ENCODE data around the gene GPATCH3. TPM values are rescaled to one million over a fixed set of nuclear protein-coding genes. Genes with fewer than 3 reads are reported as not detected.

Gene GPATCH3
- total RNA-seq, 1 donor from 2014 or later = 26.0 TPM

- DNase-seq = no peak
- Mint-ChIP-seq H3K4me1 (no peaks in the 10 kb centered on the region), H3K4me3 (no peak within 1 kb of the TSS), H3K36me3 (ENCODE audit: low read depth) (no peaks in the 10 kb centered on the region), H3K9me3 (no peaks in the 10 kb centered on the region), H3K27ac (no peak within 1 kb of the TSS), H3K27me3 (no peaks in the 10 kb centered on the region)
- no peak for ATAC-seq (ENCODE audit: low read depth)
- no peak for TF ChIP-seq CTCF (IDR thresholded peaks at IDR 0.05)
- ChIA-PET CTCF (no interaction called here), POLR2A (no interaction called here)
- intact Hi-C loops (cut with micrococcal nuclease) = no loop called here
Observed at GRCh38 chr1:26913754-26914619, 13.7 kb upstream of the GPATCH3 start, which contains the start of gene NR0B2. TSS of gene NR0B2 (minus strand) at chr1:26913975. CDS start at chr1:26913940, 35 bp downstream.

- no peak overlapping the region for H3K27ac Mint-ChIP-seq
- no peaks in the 10 kb centered on the region for H3K27me3 Mint-ChIP-seq
- no peak for DNase-seq
- ATAC-seq (ENCODE audit: low read depth) = no peak
- no peaks in the 10 kb centered on the region for H3K36me3 Mint-ChIP-seq (ENCODE audit: low read depth)
- CTCF ChIA-PET = no interaction called here
- TF ChIP-seq CTCF (IDR thresholded peaks at IDR 0.05) = no peak
- POLR2A ChIA-PET = interaction anchor here (1.3 kb wide), 1 partner anchor 14 kb away, joined by 4 read pairs; no protein-coding TSS in a partner anchor
- intact Hi-C loops (cut with micrococcal nuclease) = no loop called here
- H3K9me3 Mint-ChIP-seq = no peaks in the 10 kb centered on the region
- H3K4me1 Mint-ChIP-seq = no peaks in the 10 kb centered on the region
- H3K4me3 Mint-ChIP-seq = no peak overlapping the region
Observed at GRCh38 chr1:26913389-26913753, 13.1 kb upstream of the GPATCH3 start.

DNA sequence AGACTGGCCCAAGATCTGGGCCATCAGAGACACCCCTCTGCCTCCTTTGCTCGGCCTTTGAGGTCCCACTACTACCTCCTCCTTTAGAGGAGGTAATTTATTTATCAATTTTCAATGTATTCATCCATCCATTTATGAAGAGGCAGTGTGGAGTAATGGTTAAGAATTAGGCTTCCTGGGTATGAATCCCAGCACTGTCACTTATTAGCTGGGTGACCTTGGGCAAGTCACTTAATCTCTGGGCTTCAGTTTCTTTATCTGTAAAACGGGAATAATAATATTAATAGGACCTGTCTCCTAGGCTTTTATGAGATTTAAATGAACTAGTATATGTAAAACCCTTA lies 11.9 kb upstream of the GPATCH3 start:
- intact Hi-C loops (cut with micrococcal nuclease) = no loop called here
- Mint-ChIP-seq H3K9me3 (no peaks in the 10 kb centered on the region), H3K36me3 (ENCODE audit: low read depth) (no peaks in the 10 kb centered on the region), H3K4me1 (no peaks in the 10 kb centered on the region), H3K27ac (no peak overlapping the region), H3K4me3 (no peak overlapping the region), H3K27me3 (no peaks in the 10 kb centered on the region)
- TF ChIP-seq CTCF (IDR thresholded peaks at IDR 0.05) = no peak
- ATAC-seq (ENCODE audit: low read depth) (no peak), DNase-seq (no peak)
- POLR2A ChIA-PET = interaction anchor here (1.3 kb wide), 1 partner anchor 12 kb away, joined by 4 read pairs; no protein-coding TSS in a partner anchor
- CTCF ChIA-PET = no interaction called here

DNA sequence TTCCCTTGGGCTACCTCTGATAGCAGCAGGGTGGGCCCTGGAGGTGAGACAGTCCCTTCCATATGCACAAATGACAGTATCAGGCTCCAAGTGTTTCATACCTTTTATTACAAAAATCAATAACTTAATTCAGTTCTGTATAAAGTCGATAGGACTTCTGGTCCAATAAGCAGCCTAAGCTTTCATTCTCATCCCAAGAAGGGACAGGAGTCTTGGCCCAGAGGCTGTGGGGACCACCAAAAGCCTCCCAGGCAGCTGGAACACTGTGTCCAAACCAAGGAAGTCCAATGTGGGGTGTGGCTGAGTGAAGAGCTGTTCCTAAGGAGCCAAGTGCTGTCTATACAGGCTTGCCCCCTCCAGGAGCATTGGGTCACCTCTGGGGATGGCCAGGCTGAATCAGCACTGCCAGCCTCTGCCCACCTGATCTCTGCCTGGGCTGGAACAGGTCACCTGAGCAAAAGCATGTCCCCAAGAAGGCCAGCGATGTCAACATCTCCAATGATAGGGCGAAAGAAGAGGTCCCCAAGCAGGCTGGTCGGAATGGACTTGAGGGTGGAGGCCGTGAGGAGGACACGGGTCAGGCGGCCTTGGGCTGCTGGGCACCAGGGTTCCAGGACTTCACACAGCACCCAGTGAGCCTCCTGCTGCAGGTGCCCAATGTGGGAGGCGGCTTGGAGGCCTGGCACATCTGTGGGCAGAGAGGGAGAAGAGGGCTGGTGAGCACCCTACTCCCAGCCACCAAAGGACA lies 11.3 kb upstream of the GPATCH3 start:
- intact Hi-C loops (cut with micrococcal nuclease) = no loop called here
- Mint-ChIP-seq H3K27me3 (no peaks in the 10 kb centered on the region), H3K27ac (no peak overlapping the region), H3K4me1 (no peaks in the 10 kb centered on the region), H3K9me3 (no peaks in the 10 kb centered on the region), H3K4me3 (no peak overlapping the region), H3K36me3 (ENCODE audit: low read depth) (no peaks in the 10 kb centered on the region)
- ChIA-PET CTCF (no interaction called here), POLR2A (no interaction called here)
- no peak for DNase-seq
- TF ChIP-seq CTCF (IDR thresholded peaks at IDR 0.05) = no peak
- no peak for ATAC-seq (ENCODE audit: low read depth)
